ENCODE data around the gene C11orf21.

- TF ChIP-seq CBX8 (IDR thresholded peaks at IDR 0.05; ENCODE audit: borderline replicate concordance, low read depth, low read length) (no peak), POLR2A (IDR thresholded peaks at IDR 0.05; ENCODE audit: control extremely low read depth in 1 of 2, low read depth in 2 of 2, low read length in 2 of 2) (no peak)
Measured at GRCh38 chr11:2261436-2262230, 40.1 kb downstream of the C11orf21 start.

All from H1 (cell line).